GM19397 (cell line): Measurements from ENCODE around the gene NDUFA8.
A peak's percentile ranks its signal among the peaks of the same experiment; 100 is the strongest.

Experiments
- ATAC-seq: cut with Tn5 transposase; IDR thresholded peaks from one replicate; pipeline ENCODE4 v1.9.1; 2021; ENCODE audit warnings: mild to moderate bottlenecking, moderate library complexity; ENCODE audit not compliant: unreplicated experiment

NDUFA8 gene

GRCh38 chr9:122159026-122159924 is at the start of gene NDUFA8, which contains the start of gene MORN5:
Gene NDUFA8, minus strand, starts transcription at chr9:122159779. Its CDS starts 102 bp downstream, at chr9:122159677.
Gene MORN5, plus strand, starts transcription at chr9:122159908. Its CDS starts 65 bp downstream, at chr9:122159973.
- ATAC-seq = peak; percentile 98

- no peak for ATAC-seq
Measured at GRCh38 chr9:122207096-122207495, 47.5 kb upstream of the NDUFA8 start.

GRCh38 chr9:122206118-122207046 is 46.8 kb upstream of the NDUFA8 start:
- no peak for ATAC-seq

- no peak for ATAC-seq
Measured at GRCh38 chr9:122205176-122205575, 45.6 kb upstream of the NDUFA8 start.

GRCh38 chr9:122204491-122204890 is 44.9 kb upstream of the NDUFA8 start:
- ATAC-seq = no peak

- ATAC-seq = no peak
Measured at GRCh38 chr9:122204055-122204454, 44.5 kb upstream of the NDUFA8 start.

- ATAC-seq = no peak
Measured at GRCh38 chr9:122202111-122202510, 42.5 kb upstream of the NDUFA8 start.

GRCh38 chr9:122201641-122202040 is 42.1 kb upstream of the NDUFA8 start:
- no peak for ATAC-seq

GRCh38 chr9:122200960-122201595 is 41.5 kb upstream of the NDUFA8 start:
- no peak for ATAC-seq

GRCh38 chr9:122197882-122198281 is 38.3 kb upstream of the NDUFA8 start:
- no peak for ATAC-seq

- no peak for ATAC-seq
Measured at GRCh38 chr9:122197426-122197825, 37.8 kb upstream of the NDUFA8 start.

- ATAC-seq = no peak
Measured at GRCh38 chr9:122195875-122196274, 36.3 kb upstream of the NDUFA8 start.

- no peak for ATAC-seq
Measured at GRCh38 chr9:122193651-122194050, 34.1 kb upstream of the NDUFA8 start.

- ATAC-seq = no peak
Measured at GRCh38 chr9:122192914-122193525, 33.4 kb upstream of the NDUFA8 start.

- no peak for ATAC-seq
Measured at GRCh38 chr9:122192261-122192875, 32.8 kb upstream of the NDUFA8 start.

GRCh38 chr9:122191584-122191983 is 32.0 kb upstream of the NDUFA8 start:
- ATAC-seq = no peak

GRCh38 chr9:122190597-122191381 is 31.2 kb upstream of the NDUFA8 start:
- no peak for ATAC-seq

- ATAC-seq = no peak
Measured at GRCh38 chr9:122188369-122188768, 28.8 kb upstream of the NDUFA8 start.

- no peak for ATAC-seq
Measured at GRCh38 chr9:122186777-122187470, 27.3 kb upstream of the NDUFA8 start.
